GM23338 (cell line): Measurements from ENCODE around the gene DYNLRB1.

Experiments used
- CREB1 ChIP-seq: fragments of 250-450 bp; sonication (Bioruptor Pico); IDR thresholded peaks from 2 replicates; pipeline ENCODE4 v1.5.0; 2020; ENCODE audit warnings: low read depth, mild to moderate bottlenecking, moderate library complexity
- CTCF ChIP-seq, 2 experiments: fragments of 200-600 bp in 1 of 2; sonication (generic) in 1 of 2; conservative IDR thresholded peaks; 2 replicates each; pipeline versions ENCODE4 v1.5.1 to v1.6.1; 2016 to 2017; ENCODE audit warnings: antibody characterized with exemption in 2 of 2, low read depth in 2 of 2, mild to moderate bottlenecking in 2 of 2, moderate library complexity in 1 of 2
- ETS1 ChIP-seq: IDR thresholded peaks from 2 replicates; pipeline ENCODE4 v1.6.1; 2016; ENCODE audit warnings: antibody characterized with exemption
- EZH2 ChIP-seq: fragments of 200-600 bp; sonication (generic); IDR thresholded peaks from one replicate; pipeline ENCODE4 v1.8.0; 2017; ENCODE audit warnings: antibody characterized with exemption, mild to moderate bottlenecking, low read depth; ENCODE audit not compliant: unreplicated experiment
- EZH2phosphoT487 ChIP-seq: fragments of 200-600 bp; sonication (generic); IDR thresholded peaks from one replicate; pipeline ENCODE4 v1.8.1; 2018; ENCODE audit warnings: antibody characterized with exemption; ENCODE audit not compliant: unreplicated experiment
- JUNB ChIP-seq: IDR thresholded peaks from one replicate; pipeline ENCODE4 v1.6.1; 2016; ENCODE audit warnings: antibody characterized with exemption; ENCODE audit not compliant: unreplicated experiment
- NANOG ChIP-seq: IDR thresholded peaks from 2 replicates; pipeline ENCODE4 v1.6.1; 2016; ENCODE audit warnings: antibody characterized with exemption, borderline replicate concordance
- POLR2AphosphoS5 ChIP-seq: IDR thresholded peaks from 2 replicates; pipeline ENCODE4 v1.6.1; 2016; ENCODE audit warnings: antibody characterized with exemption, low read depth
- REST ChIP-seq: IDR thresholded peaks from one replicate; pipeline ENCODE4 v1.6.1; 2018; ENCODE audit warnings: antibody characterized with exemption; ENCODE audit not compliant: unreplicated experiment
- STAT1 ChIP-seq: IDR thresholded peaks from one replicate; pipeline ENCODE4 v1.6.1; 2016; ENCODE audit warnings: antibody characterized with exemption; ENCODE audit not compliant: unreplicated experiment
- ZNF114 ChIP-seq: fragments of 250-450 bp; sonication (Bioruptor Pico); IDR thresholded peaks from 2 replicates; pipeline ENCODE4 v1.5.0; 2020; ENCODE audit warnings: mild to moderate bottlenecking, moderate library complexity
- ZNF331 ChIP-seq: fragments of 250-450 bp; sonication (Bioruptor Pico); IDR thresholded peaks from 2 replicates; pipeline ENCODE4 v1.5.0; 2020; ENCODE audit warnings: low read depth, mild to moderate bottlenecking, moderate library complexity
- ZNF462 ChIP-seq: fragments of 250-450 bp; sonication (Bioruptor Pico); IDR thresholded peaks from 2 replicates; pipeline ENCODE4 v1.5.0; 2020; ENCODE audit warnings: mild to moderate bottlenecking, moderate library complexity

GRCh38 chr20:34559311-34560140, 43.3 kb downstream of the DYNLRB1 start:
- TF ChIP-seq CTCF (conservative IDR thresholded peaks at IDR 0.05; ENCODE audit: low read depth in 2 of 2) (no peak), EZH2 (no peak), POLR2AphosphoS5 (no peak), ZNF331 (no peak), CREB1 (CRISPR knock-in tag) (no peak), REST (no peak), EZH2phosphoT487 (no peak), NANOG (no peak), JUNB (no peak), ETS1 (no peak), STAT1 (no peak), ZNF462 (CRISPR knock-in tag) (no peak), ZNF114 (CRISPR knock-in tag) (no peak)
